ENCODE measurements around the gene TBC1D22A.

TBC1D22A gene

GRCh38 chr22:47199261-47199978, 437.0 kb downstream of the TBC1D22A start:
- no peak for DNase-seq

- DNase-seq: no peak
Observed at GRCh38 chr22:47199979-47200272, 437.5 kb downstream of the TBC1D22A start.

GRCh38 chr22:47200273-47201051, 438.0 kb downstream of the TBC1D22A start:
- no peak for DNase-seq

DNA sequence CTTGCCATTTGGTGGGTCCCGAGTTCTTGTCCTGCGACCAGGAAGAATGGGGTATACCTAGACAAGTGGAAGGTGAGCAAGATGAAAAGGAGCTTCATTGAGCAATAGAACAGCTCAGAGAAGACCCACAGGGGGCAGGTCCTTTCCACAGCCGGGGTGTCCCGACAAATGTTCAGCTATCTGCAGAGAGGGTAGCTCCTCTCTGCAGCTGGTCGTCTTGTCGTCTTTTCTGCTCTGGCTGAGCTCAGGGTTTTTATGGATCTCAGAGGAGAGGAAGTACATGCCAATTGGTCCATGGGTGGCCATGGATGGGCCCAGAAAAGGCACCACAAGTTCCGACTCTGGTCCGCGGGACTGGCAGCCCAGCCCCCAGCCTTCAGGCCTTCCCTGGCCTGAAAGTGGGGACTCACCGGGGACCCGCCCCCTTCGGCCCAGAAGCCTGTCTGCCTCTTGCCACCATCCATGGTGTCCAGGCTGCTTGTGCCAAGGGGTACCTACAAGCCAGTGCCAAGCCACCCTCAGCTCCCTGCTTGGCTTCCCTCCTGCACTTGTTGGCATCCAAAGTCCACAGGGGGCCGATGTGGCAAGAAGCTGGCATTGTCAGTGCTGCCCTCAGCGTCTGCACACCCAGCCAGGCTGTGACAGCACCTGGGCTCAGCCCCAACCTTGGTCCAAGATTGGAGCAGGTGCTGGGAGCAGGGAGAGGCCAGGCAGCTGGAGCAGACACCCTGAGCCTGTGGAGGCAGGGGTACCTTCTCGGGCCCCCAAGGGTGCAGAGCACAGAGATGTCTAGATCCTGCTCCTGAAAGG, 438.9 kb downstream of the TBC1D22A start:
- DNase-seq: no peak

- DNase-seq: no peak
Observed at GRCh38 chr22:47201996-47202818, 439.8 kb downstream of the TBC1D22A start.

DNA sequence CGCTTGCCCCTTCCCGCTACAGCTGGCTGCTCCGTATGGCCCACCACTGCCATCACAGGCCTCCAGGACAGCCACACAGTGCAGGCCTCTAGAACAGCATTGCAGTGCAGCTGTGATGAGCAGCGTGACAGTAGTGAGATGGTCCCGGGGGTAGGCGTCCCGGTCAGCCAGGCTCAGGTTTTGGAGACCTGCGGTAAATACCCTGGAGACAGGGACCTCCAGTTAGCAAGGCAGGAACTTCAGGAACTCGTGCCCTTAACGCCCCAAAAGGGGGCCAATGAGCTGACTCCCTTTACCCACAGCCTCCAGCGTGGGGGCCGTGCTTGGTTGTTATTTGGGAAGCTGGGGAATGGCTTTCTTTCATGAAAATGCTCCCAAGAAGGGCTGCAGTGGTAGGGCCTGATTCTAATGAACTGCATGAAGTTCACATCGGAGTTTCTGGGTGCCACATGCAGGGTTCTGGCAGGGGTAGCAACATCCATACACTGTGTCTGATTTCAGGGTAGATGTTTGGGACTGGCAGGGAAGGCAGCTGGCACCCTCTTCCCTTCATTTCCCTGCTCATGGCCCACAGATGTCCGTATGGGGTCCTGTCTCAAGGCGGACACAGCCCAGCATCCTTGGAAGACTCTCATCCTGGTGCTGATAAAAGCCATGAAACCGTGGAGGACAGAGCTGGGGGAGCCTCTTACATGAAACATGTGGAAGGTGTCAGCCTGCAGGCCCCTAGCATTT, 440.5 kb downstream of the TBC1D22A start:
- no peak for DNase-seq

DNA sequence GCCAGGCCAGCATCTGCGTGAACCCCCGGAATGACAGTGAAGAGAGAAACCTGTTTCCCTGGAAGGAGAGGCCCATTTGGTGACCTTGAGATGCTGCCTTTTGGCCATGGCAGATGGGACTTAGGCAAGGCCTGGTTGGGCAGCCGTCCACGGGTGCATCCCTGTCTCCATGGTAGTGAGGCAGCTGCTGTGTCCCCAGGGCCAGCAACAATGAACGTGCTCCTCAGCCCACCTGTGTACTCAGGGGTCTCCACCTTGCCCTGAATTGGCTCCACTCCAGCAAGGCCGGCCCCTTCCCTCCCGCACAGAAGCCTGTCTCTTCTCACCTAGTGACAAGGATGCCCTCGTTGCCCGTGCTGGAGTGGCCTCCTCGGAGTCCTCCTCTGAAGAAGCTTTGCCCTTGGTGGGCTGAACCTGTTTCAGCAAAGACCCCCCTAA, 441.1 kb downstream of the TBC1D22A start:
- no peak for DNase-seq

DNA sequence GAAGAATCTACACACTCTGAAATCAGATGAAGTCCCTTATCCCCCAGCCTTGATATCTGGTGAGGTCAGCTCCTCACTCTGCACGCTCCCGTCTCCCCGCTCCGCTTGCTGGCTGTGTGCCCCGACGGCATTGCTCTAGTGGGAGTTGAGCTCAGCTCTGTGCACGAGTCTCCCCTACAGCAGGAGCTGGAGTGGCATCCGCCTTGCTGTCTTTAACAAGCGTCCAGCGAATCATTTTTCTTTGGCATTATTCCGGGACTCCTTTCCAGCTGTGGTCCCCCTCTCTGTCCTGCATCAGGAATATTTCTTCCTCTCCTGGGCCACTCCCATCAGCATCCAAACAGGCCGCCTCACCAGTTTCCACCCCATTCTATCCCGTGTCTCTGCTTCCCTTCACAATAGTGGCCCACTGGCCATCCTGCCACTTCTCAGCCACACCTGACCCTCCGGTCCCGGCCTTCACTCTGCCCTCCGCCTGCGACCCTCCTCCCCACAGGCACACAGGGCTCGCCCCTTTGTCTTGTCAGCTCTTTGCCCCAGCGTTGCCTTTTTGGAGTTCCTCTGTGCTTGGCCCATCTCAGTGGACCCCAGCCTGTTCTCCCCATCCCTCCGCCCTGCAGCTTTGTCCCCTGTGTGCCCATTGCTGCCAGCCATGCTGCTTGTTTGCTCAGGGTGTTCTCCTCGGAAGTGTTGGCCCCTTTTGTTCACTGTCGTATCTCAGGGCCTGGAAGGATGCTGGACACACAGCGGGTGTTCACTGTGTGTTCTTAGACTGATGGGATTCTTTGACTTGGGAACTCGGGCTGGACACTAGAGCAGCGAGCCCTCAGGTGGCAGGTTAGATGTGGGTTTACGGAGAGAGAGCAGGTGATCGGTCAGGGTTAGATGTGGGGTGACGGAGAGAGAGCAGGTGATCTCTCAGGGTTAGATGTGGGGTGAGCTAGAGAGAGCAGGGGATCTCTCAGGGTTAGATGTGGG, 441.8 kb downstream of the TBC1D22A start:
- DNase-seq: no peak

DNA sequence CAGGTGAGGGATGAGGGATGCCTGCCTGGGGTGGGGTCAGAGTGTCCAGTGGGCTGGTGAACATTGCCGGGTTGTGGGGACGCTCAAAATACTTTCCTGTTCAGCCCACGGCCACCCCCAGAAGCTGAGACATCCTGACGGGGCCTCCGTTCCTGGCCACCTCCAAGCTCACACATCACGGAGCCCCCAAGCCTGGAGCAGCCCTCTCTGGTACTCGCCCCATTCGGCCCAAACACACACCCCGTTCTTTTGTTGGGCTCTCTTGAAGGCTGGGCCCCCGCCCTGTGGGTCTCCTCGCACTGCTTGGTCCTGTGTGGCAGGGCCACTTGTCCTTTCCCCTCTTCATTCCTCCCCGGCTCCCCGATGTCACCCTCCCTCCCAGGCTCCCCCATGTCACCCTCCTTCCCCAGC, 442.6 kb downstream of the TBC1D22A start:
- no peak for DNase-seq

DNA sequence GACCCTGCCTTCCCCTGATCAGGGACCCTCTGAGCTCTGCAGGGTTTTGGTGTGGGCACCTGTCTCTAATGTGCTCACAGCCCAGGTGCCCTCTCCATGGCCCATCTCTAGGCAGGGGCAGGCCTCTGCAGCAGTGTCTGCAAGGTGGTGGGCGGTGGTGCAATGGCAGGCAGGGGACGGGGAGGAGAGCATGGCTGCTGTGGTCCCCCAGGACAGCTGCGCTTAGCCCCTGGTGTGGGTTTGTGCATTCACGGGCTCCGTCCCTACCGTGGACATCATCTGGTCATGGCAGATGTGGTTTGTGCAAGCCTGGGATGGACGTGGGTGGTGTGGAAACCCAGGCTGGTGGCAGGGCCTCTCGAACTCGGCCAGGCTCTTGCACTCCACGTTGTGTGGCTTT, 443.1 kb downstream of the TBC1D22A start:
- DNase-seq: no peak

DNA sequence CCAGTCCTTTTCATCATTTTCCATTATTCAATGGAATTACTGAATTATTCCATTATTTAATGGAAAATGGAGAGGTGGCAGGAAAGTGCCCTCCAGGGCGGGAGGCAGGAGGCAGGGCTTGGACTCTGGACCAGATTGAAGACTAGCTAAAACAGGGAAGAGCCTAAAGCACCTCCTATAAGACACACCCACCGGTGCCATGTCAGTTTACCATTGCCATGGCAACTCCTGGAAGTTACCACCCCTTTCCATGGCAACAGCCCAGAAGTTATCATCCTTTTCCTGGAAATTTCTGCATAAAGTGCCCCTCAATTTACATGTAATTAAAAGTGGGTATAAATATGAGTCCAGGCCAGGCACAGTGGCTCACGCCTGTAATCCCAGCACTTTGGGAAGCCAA, 443.7 kb downstream of the TBC1D22A start:
- no peak for DNase-seq

DNA sequence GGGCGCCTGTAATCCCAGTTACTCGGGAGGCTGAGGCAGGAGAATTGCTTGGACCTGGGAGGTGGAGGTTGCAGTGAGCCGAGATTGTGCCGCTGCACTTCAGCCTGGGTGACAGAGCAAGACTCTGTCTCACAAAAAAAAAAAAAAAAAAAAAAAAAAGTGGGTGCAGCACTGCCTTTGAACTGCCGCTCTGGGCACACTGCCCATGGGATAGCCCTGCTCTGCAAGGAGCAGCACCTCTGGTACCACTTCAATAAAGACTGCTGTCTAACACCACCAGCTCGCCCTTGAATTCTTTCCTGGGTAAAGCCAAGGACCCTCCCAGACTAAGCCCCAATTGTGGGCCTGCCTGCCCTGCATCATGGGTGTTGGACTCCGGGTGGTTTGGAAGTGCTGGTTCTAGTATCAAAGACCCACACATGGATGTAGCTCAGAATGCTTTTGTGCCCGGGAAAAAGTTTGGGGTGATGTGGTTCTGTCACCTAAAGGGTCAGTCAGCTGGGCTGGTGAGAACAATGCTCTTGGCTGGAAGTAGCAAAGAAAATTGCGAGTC, 444.3 kb downstream of the TBC1D22A start:
- DNase-seq: no peak

DNA sequence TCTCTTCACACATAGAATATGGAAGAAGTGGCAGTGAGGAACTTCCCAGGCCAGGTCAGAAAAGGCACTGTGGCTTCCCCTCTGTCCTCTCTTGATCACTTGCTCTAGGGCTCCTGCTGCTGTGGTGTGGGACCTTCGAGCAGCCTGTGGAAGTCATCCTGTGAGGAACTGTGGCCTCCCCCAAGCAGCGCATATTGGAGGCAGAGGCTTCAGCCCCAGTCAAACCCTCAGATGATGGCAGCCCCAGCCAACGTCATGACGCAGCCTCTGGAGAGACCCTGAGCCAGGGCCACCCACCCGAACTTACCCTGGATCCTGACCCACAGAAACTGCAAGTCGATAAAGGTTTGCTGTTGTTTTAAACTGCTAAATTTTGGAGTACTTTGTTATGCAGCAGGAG, 444.9 kb downstream of the TBC1D22A start:
- DNase-seq: no peak

- no peak for DNase-seq
Observed at GRCh38 chr22:47207846-47208554, 445.6 kb downstream of the TBC1D22A start.

- DNase-seq: no peak
Observed at GRCh38 chr22:47208630-47209029, 446.2 kb downstream of the TBC1D22A start.

DNA sequence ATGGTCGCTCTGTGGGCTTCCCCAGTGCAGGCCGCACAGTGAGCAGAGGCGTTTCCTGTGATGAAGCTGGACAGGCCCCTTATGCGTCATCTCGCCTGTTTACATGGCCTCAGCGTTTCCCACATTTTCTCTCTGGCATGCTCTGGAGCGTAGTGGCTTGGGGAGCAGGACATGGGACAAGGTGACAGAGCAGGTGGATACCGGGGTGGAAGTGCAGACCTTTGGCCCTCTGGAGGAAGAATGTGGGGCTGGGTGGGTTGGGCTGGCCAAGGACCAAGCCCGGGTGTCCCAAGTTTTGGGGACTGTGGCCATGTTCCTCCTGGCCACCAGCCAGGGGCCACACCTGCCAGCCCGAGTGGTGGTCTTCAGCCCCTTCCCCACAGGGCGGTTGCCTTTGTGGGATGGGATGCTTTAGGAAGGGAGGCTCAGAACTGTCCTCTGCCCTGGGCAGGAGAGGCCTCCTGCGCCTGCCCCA, 446.6 kb downstream of the TBC1D22A start:
- no peak for DNase-seq

DNA sequence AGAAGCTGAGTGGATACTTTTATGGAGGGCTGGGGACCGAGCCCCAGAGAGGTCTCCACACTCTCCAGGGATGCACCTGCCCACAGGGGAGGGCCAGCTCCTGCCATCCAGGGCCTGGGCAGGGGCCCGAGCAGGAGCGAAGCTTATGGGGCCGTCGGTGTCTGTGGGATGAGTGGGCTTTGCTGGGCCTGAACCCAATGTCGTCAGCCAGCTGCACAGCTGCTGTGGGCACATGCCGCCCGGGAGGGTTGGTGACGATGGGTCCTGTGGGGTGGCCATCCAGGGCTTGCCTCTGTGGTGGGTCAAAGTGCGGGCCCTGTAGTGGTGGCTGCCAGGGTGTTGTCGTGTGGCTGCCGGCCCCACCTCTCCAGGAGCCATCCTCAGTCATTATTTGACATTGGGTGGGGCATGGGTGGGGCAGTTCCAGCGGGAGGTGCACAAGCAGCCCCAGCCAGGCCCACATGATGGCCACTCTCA, 447.1 kb downstream of the TBC1D22A start:
- no peak for DNase-seq

DNA sequence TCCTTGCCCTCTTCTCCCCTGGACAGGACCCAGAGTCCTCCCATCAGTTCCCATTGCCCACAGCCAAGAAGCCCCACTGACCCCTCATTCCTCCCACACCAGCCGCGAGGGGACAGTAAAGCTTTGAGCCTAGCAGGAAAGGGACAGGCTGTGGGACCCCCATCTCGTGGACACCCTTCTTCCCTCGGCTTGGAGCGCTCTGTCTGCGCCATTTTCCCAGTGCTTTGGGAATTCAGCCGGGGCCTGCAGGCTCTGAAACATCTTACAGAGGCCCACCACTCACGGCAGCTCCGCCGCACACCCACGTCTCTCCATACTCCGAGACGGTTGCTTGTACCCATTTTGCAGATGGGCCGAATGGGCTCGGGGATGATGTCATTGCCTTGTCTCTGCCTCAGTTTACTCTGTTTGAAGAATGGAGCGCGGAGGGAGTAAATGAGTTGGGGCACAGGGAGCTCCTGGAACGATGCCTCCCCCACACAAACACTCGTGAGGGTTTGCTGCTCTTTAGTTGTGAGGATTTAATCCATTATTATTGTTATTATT, 447.7 kb downstream of the TBC1D22A start:
- DNase-seq: no peak

GRCh38 chr22:47210686-47211085, 448.2 kb downstream of the TBC1D22A start:
- no peak for DNase-seq
